Neural cell (in vitro differentiated cells): ENCODE data around the gene ANKRD13C.

Source experiments
- POLR2AphosphoS5 ChIP-seq: IDR thresholded peaks from 2 replicates; pipeline ENCODE4 v1.6.1; 2012
- TF ChIP-seq, protein P1 (sequence below): fragments of 450-650 bp; IDR thresholded peaks from 2 replicates; pipeline ENCODE4 v1.5.1; 2014; ENCODE audit warnings: antibody characterized with exemption, mild to moderate bottlenecking, moderate library complexity; ENCODE audit not compliant: poor library complexity, severe bottlenecking

DNA sequence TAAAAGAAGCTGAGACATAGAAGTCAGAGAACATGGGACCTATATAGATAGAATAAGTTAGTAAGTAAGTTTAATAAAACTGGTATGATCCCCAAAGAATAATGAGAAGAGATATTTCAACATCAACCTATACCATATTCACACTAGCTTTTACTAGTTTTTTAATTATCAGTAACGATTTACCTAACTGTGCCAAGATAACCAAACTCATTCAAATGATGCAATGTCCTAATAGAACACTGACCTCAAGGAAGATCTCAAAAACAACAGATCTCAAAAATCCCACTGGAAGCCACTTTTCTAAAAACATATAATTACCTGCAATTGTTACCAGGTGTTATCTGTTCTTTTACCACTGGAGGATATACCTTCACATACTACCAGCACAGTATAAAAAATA, 38.7 kb downstream of the ANKRD13C start:
- TF ChIP-seq, protein P1, sequence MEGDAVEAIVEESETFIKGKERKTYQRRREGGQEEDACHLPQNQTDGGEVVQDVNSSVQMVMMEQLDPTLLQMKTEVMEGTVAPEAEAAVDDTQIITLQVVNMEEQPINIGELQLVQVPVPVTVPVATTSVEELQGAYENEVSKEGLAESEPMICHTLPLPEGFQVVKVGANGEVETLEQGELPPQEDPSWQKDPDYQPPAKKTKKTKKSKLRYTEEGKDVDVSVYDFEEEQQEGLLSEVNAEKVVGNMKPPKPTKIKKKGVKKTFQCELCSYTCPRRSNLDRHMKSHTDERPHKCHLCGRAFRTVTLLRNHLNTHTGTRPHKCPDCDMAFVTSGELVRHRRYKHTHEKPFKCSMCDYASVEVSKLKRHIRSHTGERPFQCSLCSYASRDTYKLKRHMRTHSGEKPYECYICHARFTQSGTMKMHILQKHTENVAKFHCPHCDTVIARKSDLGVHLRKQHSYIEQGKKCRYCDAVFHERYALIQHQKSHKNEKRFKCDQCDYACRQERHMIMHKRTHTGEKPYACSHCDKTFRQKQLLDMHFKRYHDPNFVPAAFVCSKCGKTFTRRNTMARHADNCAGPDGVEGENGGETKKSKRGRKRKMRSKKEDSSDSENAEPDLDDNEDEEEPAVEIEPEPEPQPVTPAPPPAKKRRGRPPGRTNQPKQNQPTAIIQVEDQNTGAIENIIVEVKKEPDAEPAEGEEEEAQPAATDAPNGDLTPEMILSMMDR, result no peak
- no peak for TF ChIP-seq POLR2AphosphoS5
